GM10248 (cell line): ENCODE data around the gene CRIM1.
A peak's percentile ranks its signal among the peaks of the same experiment; 100 is the strongest.

Experiments used
- CTCF ChIA-PET: fragments of 300-600 bp; sonication (Branson Sonifier 250); formaldehyde crosslinking; extraction: SDS; loops from one replicate; lab custom pipeline; 2021; ENCODE audit warnings: antibody characterized with exemption; lab: Yijun Ruan, JAX
- POLR2A ChIA-PET: fragments of 350-650 bp; sonication (Branson Sonifier 250); formaldehyde crosslinking; extraction: SDS; loops from one replicate; lab custom pipeline; 2020; ENCODE audit warnings: antibody characterized with exemption; lab: Yijun Ruan, JAX
- DNase-seq: peaks from one replicate; pipeline ENCODE4 v3.0.0; 2012; ENCODE audit errors: extremely low spot score
- TF ChIP-seq, protein P1 (sequence below): IDR thresholded peaks from 2 replicates; pipeline ENCODE4 v1.5.1; 2012; ENCODE audit warnings: mild to moderate bottlenecking, low read depth; ENCODE audit errors: extremely low read depth, missing control alignments, control extremely low read depth

CRIM1 gene

DNA sequence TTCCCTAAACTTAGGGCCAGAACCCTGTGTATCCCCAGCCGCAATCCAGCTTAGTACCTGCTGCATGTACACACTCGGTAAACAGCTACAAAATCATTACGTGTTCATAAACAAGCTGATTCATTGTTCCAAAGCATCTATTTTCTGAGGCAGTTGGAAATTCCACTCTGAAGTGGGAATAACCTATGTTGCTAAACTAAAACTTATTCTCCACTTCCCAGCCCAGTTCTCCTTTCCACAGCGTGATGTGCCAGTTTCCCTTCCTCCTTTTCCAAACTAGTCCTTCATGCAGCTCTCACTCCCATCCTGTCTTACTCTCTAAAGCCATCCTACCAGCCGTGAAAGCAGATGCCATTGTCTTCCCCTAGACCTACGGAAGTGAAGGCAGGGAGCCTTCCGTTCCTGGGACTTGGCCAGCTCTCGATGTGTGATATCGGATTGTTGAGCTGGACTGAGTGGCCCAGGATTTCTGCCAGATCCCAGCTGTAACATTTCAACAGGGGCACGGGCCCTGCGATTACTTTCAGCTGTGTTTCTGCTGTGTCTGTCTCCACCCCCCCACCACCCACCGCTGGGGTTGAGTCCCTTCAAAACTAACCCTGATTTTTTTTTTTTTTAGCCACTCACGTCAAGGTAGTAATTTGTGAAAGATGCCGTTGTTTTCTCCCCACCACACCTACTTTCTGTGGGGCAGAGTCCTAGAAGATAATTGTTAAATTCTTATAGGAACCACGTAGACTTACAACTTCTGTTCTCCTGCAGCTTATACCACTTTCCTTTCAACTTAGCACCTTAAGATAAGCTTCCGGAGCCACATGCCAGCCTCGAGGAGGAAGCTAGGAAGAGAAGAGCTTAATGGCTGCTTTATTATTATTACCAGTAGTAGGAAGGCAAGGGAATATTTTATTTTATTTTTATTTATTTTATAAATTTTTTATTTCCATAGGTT lies 100.9 kb downstream of the CRIM1 start:
- ChIA-PET POLR2A (no interaction called here), CTCF (interaction anchor here (1.0 kb wide), 1 partner anchor 329 kb away, joined by 4 read pairs; no protein-coding TSS in a partner anchor)
- DNase-seq = no peak
- TF ChIP-seq, protein P1, sequence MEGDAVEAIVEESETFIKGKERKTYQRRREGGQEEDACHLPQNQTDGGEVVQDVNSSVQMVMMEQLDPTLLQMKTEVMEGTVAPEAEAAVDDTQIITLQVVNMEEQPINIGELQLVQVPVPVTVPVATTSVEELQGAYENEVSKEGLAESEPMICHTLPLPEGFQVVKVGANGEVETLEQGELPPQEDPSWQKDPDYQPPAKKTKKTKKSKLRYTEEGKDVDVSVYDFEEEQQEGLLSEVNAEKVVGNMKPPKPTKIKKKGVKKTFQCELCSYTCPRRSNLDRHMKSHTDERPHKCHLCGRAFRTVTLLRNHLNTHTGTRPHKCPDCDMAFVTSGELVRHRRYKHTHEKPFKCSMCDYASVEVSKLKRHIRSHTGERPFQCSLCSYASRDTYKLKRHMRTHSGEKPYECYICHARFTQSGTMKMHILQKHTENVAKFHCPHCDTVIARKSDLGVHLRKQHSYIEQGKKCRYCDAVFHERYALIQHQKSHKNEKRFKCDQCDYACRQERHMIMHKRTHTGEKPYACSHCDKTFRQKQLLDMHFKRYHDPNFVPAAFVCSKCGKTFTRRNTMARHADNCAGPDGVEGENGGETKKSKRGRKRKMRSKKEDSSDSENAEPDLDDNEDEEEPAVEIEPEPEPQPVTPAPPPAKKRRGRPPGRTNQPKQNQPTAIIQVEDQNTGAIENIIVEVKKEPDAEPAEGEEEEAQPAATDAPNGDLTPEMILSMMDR = no peak

DNA sequence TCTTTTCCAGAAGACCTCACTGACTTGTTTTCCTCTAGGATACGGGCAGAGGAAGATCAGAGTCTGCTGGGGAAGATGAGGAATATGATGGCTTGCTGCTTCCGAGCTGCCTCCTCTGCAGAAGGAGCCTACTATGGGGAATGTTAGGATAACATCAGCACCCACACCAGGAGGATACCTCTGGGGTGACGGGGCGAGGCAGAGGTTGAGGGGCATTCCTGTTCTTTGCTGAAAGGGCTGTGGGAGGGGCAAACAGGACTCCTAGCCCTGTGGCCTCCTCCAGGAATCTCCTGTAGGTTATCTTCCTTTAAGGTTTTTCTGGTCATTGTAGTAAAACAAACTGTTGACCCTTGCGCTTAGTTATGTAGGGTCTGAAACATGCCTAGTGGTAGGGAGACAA lies 102.5 kb downstream of the CRIM1 start:
- TF ChIP-seq, protein P1 = no peak
- DNase-seq = no peak
- CTCF ChIA-PET = no interaction called here
- POLR2A ChIA-PET = no interaction called here

DNA sequence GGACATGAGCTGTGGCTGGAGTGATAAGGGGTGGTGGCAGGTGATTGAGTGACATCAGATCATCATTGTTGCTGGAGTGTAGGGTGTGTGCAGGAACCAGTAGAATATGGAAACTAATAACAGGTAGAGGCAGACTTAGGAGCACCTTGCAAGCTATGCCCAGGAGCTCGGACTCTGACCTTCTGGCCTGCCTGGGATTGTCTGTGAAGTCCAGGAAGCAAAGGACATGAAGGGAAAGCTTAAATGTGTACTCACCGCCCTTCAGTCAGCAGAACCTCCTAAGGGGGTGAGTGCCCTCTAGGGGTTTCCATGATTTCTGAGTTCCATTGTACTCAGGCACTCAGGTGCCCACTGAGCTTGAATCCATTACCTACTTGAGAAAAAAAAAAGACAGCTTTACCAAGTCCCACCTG lies 104.2 kb downstream of the CRIM1 start:
- DNase-seq = no peak
- TF ChIP-seq, protein P1 = peak; percentile 9
- ChIA-PET POLR2A (no interaction called here), CTCF (interaction anchor here (0.9 to 2.0 kb wide), 2 partner anchors 15 to 107 kb away, joined by 3 to 5 read pairs; no protein-coding TSS in a partner anchor)

- DNase-seq = no peak
- POLR2A ChIA-PET = no interaction called here
- CTCF ChIA-PET = interaction anchor here (0.9 to 2.0 kb wide), 5 partner anchors 8 to 109 kb away, joined by 3 to 5 read pairs (median 3); no protein-coding TSS in a partner anchor
- TF ChIP-seq, protein P1 = no peak
Observed at GRCh38 chr2:36461039-36461681, 105.6 kb downstream of the CRIM1 start.

DNA sequence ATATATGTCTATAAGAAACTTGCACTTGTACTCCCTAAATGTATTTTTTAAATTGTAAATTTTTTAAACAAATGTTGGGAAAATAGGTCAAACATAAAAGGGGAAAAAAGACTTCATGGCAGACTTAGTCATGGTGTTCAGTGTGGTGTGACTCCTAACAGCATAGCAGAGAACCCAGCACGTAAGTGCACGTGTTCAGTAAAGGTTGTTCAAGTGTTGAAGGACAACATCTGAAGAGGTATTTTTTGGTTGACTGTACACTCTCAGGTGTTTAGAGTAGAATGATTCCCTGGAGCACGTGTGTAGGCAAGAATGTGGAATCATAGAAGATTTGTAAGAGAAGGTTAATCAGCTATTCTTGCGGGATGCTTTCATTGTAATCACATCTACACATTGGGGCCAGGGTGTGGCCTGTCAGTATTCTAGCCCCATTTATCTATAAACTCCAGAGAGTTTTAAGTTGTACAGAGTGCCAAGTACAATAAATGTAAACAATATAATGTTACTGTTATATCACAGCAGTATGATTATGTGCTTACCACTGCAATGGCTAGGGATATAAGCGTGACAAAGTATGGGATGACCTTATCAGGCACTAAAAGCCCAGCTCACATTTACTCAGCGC lies 106.8 kb downstream of the CRIM1 start:
- ChIA-PET CTCF (interaction anchor here (0.9 to 1.1 kb wide), 4 partner anchors 10 to 309 kb away, joined by 3 read pairs; no protein-coding TSS in a partner anchor), POLR2A (no interaction called here)
- TF ChIP-seq, protein P1 = no peak
- DNase-seq = no peak

DNA sequence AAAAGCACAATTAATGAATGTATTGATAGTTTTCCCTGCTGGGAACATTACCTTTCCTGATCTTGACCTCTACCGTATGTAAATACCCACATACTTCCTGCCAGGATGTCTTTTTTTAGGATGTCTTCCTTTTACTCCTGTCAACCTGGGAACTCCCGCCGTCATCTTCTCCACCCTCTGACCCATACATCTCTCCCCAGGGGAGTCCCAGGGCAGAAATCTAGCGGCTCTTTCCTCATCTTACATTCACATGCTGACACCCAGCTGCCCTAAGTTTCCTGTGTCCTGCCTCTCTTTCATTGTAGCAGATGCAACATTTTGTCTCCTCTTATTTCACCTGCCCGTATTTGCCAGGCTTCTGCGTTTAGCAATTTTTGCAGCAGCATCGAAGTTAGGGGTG lies 107.8 kb downstream of the CRIM1 start:
- ChIA-PET POLR2A (no interaction called here), CTCF (interaction anchor here (1.4 kb wide), 1 partner anchor 110 kb away, joined by 5 read pairs; no protein-coding TSS in a partner anchor)
- TF ChIP-seq, protein P1 = no peak
- DNase-seq = no peak
